Glomerular visceral epithelial cell (primary cell): ENCODE data around the gene PCGF6.
"Not testable (repeated sequence)": the region's sequence is repeated elsewhere in the genome, so short reads cannot be mapped to it uniquely, and the experiment has no call there.

Experiments
- DNase-seq: peaks from one replicate; pipeline ENCODE4 v3.0.0-alpha.2; 2016; ENCODE audit errors: extremely low spot score

The PCGF6 gene

DNA sequence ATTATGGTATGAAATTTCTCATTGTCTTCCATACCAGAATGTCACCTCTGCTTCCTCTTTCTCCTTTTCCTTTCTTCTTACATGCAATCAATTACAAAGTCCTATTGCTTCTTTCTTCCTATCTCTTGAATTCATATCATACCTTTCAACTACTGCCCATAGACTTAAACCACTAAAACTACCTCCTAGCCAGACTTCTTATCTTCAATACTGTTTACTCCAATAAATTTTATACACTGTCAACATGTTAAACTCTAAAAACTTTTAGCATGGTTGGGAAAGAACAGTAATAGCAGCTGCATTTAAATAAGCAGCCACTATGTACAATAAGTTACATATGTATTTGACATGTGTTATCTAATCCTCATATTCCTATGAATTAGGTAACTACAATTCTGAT lies 34.9 kb downstream of the PCGF6 start:
- no peak for DNase-seq

GRCh38 chr10:103310197-103310596 lies 40.7 kb downstream of the PCGF6 start:
- no peak for DNase-seq

- DNase-seq = no peak
Measured at GRCh38 chr10:103307594-103307993, 43.3 kb downstream of the PCGF6 start.

- DNase-seq = peak; percentile 16
Measured at GRCh38 chr10:103295374-103296015, 55.4 kb downstream of the PCGF6 start.

- DNase-seq = no peak
Measured at GRCh38 chr10:103291588-103291987, 59.4 kb downstream of the PCGF6 start.

- no peak for DNase-seq
Measured at GRCh38 chr10:103287992-103288391, 62.9 kb downstream of the PCGF6 start.

- no peak for DNase-seq
Measured at GRCh38 chr10:103284170-103284569, 66.8 kb downstream of the PCGF6 start.

- DNase-seq = no peak
Measured at GRCh38 chr10:103282961-103283360, 68.0 kb downstream of the PCGF6 start.

DNA sequence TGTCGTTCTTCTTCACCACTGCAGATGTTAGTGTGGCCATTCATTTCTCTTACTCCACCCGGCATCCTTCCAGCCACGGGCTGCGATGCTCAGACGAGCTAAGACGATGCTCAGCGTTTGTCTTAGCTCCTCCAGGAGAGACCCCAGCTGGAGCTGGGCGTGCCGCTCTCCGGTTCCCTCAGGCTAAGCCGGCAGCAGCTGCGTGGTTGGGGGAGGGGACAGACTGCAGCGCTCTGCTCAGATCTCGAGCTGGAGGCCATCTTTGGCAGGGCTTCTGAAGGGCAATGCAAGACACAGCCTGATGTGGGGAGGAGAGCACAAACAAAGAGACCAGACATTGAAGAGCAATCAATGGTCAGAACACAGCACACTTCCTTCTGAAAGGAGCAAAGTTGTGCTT lies 69.2 kb downstream of the PCGF6 start:
- no peak for DNase-seq

GRCh38 chr10:103280506-103280905 lies 70.4 kb downstream of the PCGF6 start:
- DNase-seq = no peak

GRCh38 chr10:103280031-103280430 lies 70.9 kb downstream of the PCGF6 start:
- no peak for DNase-seq

GRCh38 chr10:103278862-103279298 lies 72.1 kb downstream of the PCGF6 start:
- peak; percentile 37 for DNase-seq

- no peak for DNase-seq
Measured at GRCh38 chr10:103278537-103278823, 72.5 kb downstream of the PCGF6 start.

DNA sequence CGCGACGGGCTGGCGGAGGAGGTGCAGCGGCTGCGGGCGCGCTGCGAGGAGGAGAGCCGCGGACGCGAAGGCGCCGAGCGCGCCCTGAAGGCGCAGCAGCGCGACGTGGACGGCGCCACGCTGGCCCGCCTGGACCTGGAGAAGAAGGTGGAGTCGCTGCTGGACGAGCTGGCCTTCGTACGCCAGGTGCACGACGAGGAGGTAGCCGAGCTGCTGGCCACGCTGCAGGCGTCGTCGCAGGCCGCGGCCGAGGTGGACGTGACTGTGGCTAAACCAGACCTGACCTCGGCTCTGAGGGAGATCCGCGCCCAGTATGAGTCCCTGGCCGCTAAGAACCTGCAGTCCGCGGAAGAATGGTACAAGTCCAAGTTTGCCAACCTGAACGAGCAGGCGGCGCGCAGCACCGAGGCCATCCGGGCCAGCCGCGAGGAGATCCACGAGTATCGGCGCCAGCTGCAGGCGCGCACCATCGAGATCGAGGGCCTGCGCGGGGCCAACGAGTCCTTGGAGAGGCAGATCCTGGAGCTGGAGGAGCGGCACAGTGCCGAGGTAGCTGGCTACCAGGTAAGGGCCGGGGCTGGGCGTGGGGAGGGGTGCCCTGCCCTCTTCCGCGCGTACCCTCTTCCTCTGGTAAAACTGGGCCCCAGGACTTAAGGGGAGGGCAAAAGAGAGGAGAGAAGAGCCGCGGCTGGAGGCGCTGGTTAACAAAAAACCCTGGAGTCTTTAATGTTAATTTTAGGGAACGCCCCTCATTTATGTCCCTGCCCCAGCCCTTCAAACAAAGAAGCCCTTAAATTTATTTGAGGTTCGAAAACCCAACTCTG lies 73.0 kb downstream of the PCGF6 start:
- DNase-seq = no peak

GRCh38 chr10:103276896-103277712 lies 73.8 kb downstream of the PCGF6 start, which contains the start of gene INA:
Gene INA, plus strand, starts transcription at chr10:103277138. Its CDS starts 74 bp downstream, at chr10:103277212.
- peak; percentile 63 for DNase-seq

- no peak for DNase-seq
Measured at GRCh38 chr10:103276251-103276895, 74.6 kb downstream of the PCGF6 start.

DNA sequence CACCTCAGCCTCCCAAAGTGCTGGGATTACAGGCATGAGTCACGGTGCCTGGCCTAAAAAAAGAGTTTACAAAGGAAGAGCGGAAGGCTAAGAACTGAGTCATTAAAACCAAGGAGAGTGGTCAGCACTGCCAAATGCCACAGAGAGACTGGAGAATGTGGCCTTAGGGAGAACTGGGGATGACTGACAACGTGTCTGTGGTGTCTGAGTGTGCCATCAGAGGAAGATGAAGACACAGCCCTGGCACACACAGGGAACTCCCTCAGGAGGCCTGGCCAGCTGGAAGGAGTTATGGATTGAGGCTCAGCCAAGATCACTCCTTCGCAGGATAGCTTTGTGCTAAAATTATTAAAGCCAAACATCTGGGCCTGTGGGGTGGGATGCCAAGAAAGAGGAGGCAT lies 77.9 kb downstream of the PCGF6 start:
- peak; percentile 95 for DNase-seq

- DNase-seq = peak; percentile 61
Measured at GRCh38 chr10:103265717-103266329, 85.1 kb downstream of the PCGF6 start.

- no peak for DNase-seq
Measured at GRCh38 chr10:103262229-103262628, 88.7 kb downstream of the PCGF6 start.

GRCh38 chr10:103259989-103260388 lies 91.0 kb downstream of the PCGF6 start:
- no peak for DNase-seq

DNA sequence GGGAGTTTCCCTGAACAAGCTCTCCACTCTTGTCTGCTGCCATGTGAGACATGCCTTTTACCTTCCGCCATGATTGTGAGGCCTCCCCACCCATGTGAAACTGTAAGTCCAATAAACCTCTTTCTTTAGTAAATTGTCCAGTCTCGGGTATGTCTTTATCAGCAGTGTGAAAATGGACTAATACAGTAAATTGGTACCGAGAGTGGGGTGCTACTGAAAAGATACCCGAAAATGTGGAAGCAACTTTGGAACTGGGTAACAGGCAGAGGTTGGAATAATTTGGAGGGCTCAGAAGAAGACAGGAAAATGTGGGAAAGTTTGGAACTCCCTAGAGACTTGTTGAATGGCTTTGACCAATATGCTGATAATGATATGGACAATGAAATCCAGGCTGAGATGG lies 92.0 kb downstream of the PCGF6 start:
- not testable (repeated sequence) for DNase-seq

GRCh38 chr10:103257812-103258211 lies 93.1 kb downstream of the PCGF6 start:
- DNase-seq = no peak
